Spleen (tissue), 11 donors: ENCODE data around the gene MYL5. TPM values are rescaled to one million over a fixed set of nuclear protein-coding genes. Genes with fewer than 3 reads are reported as not detected.

Experiments used
- DNase-seq: peaks from one replicate; pipeline ENCODE4 v3.0.0-alpha.2; 2020
- H3K27ac ChIP-seq, 8 donors: fragments of 200-600 bp; sonication (generic) in 7 of 8; 1 replicate in 4 of 8; 2 replicates in 4 of 8; pipeline versions ENCODE4 v1.5.0 to v1.8.0; 2016 to 2021; ENCODE audit warnings: inconsistent platforms in 4 of 8, mild to moderate bottlenecking in 4 of 8, moderate library complexity in 1 of 8
- H3K27me3 ChIP-seq, 7 donors: fragments of 200-600 bp; sonication (generic) in 6 of 7; replicated peaks in 1 of 7; 1 replicate in 4 of 7; 2 replicates in 3 of 7; pipeline versions ENCODE4 v1.5.0 to v1.8.0; 2016 to 2021; ENCODE audit warnings: inconsistent platforms in 3 of 7, mild to moderate bottlenecking in 1 of 7
- H3K36me3 ChIP-seq, 6 donors: fragments of 200-600 bp; sonication (generic) in 5 of 6; 1 replicate in 4 of 6; 2 replicates in 2 of 6; pipeline versions ENCODE4 v1.5.0 to v1.8.0; 2016 to 2021; ENCODE audit warnings: inconsistent platforms in 2 of 6
- H3K4me1 ChIP-seq, 6 donors: fragments of 200-600 bp; sonication (generic) in 5 of 6; 1 replicate in 3 of 6; 2 replicates in 3 of 6; pipeline versions ENCODE4 v1.5.0 to v1.8.0; 2016 to 2021; ENCODE audit warnings: inconsistent platforms in 3 of 6
- H3K4me3 ChIP-seq, 8 donors: fragments of 200-600 bp; sonication (generic) in 7 of 8; 1 replicate in 4 of 8; 2 replicates in 4 of 8; pipeline versions ENCODE4 v1.5.0 to v1.8.0; 2016 to 2021; ENCODE audit warnings: inconsistent platforms in 4 of 8, mild to moderate bottlenecking in 4 of 8, moderate library complexity in 2 of 8
- H3K9me3 ChIP-seq, 8 donors: fragments of 200-600 bp; sonication (generic) in 7 of 8; 1 replicate in 4 of 8; 2 replicates in 4 of 8; pipeline versions ENCODE4 v1.5.0 to v1.8.0; 2016 to 2021; ENCODE audit warnings: inconsistent platforms in 4 of 8
- CTCF ChIP-seq, 11 experiments: fragments of 200-600 bp in 7 of 11; fragments of 450-650 bp in 4 of 11; sonication (generic) in 4 of 11; IDR thresholded peaks in 8 of 11; conservative IDR thresholded peaks in 3 of 11; 1 replicate in 7 of 11; 2 replicates in 4 of 11; pipeline versions ENCODE4 v1.4.0 to v1.8.0; 2016 to 2021; ENCODE audit warnings: antibody characterized with exemption in 11 of 11, inconsistent platforms in 4 of 11, mild to moderate bottlenecking in 1 of 11
- POLR2A ChIP-seq, 3 donors: fragments of 450-650 bp; IDR thresholded peaks; one replicate each; pipeline ENCODE4 v1.5.1; 2017; ENCODE audit warnings: antibody characterized with exemption in 3 of 3, mild to moderate bottlenecking in 1 of 3
- POLR2AphosphoS5 ChIP-seq, 3 donors: sonication (generic); formaldehyde crosslinking; IDR thresholded peaks; one replicate each; pipeline ENCODE4 v1.5.1; 2017; ENCODE audit warnings: antibody characterized with exemption in 3 of 3
- WGBS, 5 donors: extraction: QIAGEN DNeasy Blood & Tissue Kit in 3 of 5; methylation state at CpG; one replicate each; pipeline versions ENCODE4 v1.1.5 to v1.1.7; 2013 to 2018; 5-methylcytosine and 5-hydroxymethylcytosine counted together
- intact Hi-C: fragments of 100-400 bp; cut with DNase I; formaldehyde crosslinking; loops from one replicate; pipeline ENCODE4 v1.15.0; 2023; ENCODE audit warnings: low total_unique reads
- polyA plus RNA-seq, 3 donors: library from polyadenylated mRNA; stranded (reverse); fragments of 200-250 nt; gene quantifications; one replicate each; pipeline ENCODE4 v1.2.1, GENCODE V29; 2013
- total RNA-seq, 7 donors: library from RNA; depleted of rRNA in 3 of 7; stranded (reverse); fragments of >200 nt in 3 of 7; fragmentation: NEBNext Ultra II Directional in 4 of 7; extraction: Animal tissue kit (Norgen Biotek cat#: 25700) in 4 of 7; gene quantifications; one replicate each; pipeline versions ENCODE4 v1.1.0 to v1.2.1, GENCODE V29; 2016 to 2021
- donor health status: healthy with polysubstance abuse.
- donor health status: DM: no; HTN: no; CAD: no; lungs with moderate emphysema.
- donor health status: DM: no; HTN: no; CAD: no.
- donor health status: Bipolar disorder and iron deficiency.
- donor health status: healthy.
- donor health status: DM: no; HTN: no; CAD: no.
- donor health status: DM: yes; HTN: yes; CAD: no.

The MYL5 gene
- total and polyA plus RNA-seq, 10 donors: 9.2 to 32.6 (median 19.2) TPM

- DNase-seq: peak; percentile 71
- intact Hi-C loops: no loop called here
- H3K27me3 ChIP-seq: peaks cover 0 to 59% (median 17%) of the 10 kb centered on the region in 7 donors
- H3K4me1 ChIP-seq: no peaks in the 10 kb centered on the region
- no peaks in the 10 kb centered on the region for H3K9me3 ChIP-seq
- WGBS, 5 donors: 42 to 58% (median 52%) methylated on average over 42 to 49 of the region's 49 CpGs
- H3K27ac ChIP-seq: no peak overlapping the region
- no peak overlapping the region for H3K4me3 ChIP-seq
- TF ChIP-seq POLR2AphosphoS5 (IDR thresholded peaks at IDR 0.05): no peak
- TF ChIP-seq POLR2A (IDR thresholded peaks at IDR 0.05): no peak
- TF ChIP-seq CTCF (IDR thresholded peaks at IDR 0.05 in 8 of 11, conservative IDR thresholded peaks at IDR 0.05 in 3 of 11): no peak
- no peaks in the 10 kb centered on the region for H3K36me3 ChIP-seq
Observed at GRCh38 chr4:650951-651883, 23.1 kb upstream of the MYL5 start.

- intact Hi-C loops: no loop called here
- H3K27me3 ChIP-seq: peaks cover 0 to 51% (median 17%) of the 10 kb centered on the region in 7 donors
Observed at GRCh38 chr4:651884-652642, 22.3 kb upstream of the MYL5 start.

GRCh38 chr4:653080-653821, 21.1 kb upstream of the MYL5 start:
- H3K9me3 ChIP-seq: no peaks in the 10 kb centered on the region
- TF ChIP-seq POLR2A (IDR thresholded peaks at IDR 0.05) (no peak), POLR2AphosphoS5 (IDR thresholded peaks at IDR 0.05) (no peak), CTCF (IDR thresholded peaks at IDR 0.05 in 8 of 11, conservative IDR thresholded peaks at IDR 0.05 in 3 of 11) (no peak)
- H3K27me3 ChIP-seq: peaks cover 0 to 44% (median 9%) of the 10 kb centered on the region in 7 donors
- DNase-seq: peak; percentile 74
- intact Hi-C loops: no loop called here
- no peak overlapping the region for H3K27ac ChIP-seq
- H3K4me3 ChIP-seq: no peak overlapping the region
- H3K36me3 ChIP-seq: no peaks in the 10 kb centered on the region
- WGBS, 5 donors: 82 to 90% (median 89%) methylated on average over 21 to 35 of the region's 35 CpGs
- no peaks in the 10 kb centered on the region for H3K4me1 ChIP-seq

More at GRCh38 chr4:651884-652642, 22.3 kb upstream of the MYL5 start:
- Histone ChIP-seq H3K9me3 (no peaks in the 10 kb centered on the region), H3K36me3 (no peaks in the 10 kb centered on the region), H3K4me3 (no peak overlapping the region), H3K27ac (no peak overlapping the region), H3K4me1 (no peaks in the 10 kb centered on the region)
- WGBS, 5 donors: 66 to 70% (median 68%) methylated on average over 19 to 24 of the region's 24 CpGs
- no peak for TF ChIP-seq POLR2AphosphoS5 (IDR thresholded peaks at IDR 0.05)
- TF ChIP-seq CTCF (IDR thresholded peaks at IDR 0.05 in 8 of 11, conservative IDR thresholded peaks at IDR 0.05 in 3 of 11): no peak
- TF ChIP-seq POLR2A (IDR thresholded peaks at IDR 0.05): no peak
- peak; percentile 67 for DNase-seq
